ENCODE data around the gene STAC. TPM values are rescaled to one million over a fixed set of nuclear protein-coding genes. Genes with fewer than 3 reads are reported as not detected.

STAC gene
- total RNA-seq, 1 donor from 2014 or later = 0.09 TPM

DNA sequence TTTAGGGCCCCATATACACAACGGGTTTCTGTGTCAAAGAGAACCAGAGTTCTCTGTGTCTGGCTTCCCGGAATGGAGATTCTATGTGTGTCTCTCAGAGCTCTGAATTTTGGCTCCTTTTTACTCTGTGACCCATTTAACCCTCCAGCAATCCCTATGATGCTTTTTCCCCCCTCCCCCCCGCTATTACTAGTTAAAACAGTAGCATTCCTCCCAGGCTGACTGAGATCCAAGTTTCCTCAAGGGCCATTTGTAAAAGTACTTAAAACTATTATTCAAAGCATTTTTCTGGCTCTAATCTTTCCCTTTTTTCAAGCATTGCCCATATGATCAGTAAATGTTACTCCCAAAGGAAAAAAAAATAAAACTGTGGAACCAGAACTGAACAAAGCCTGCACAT lies 6.6 kb upstream of the STAC start:
- H3K36me3 Mint-ChIP-seq (ENCODE audit: low read depth) = no peaks in the 10 kb centered on the region
- no peaks in the 10 kb centered on the region for H3K4me1 Mint-ChIP-seq
- no peak overlapping the region for H3K27ac Mint-ChIP-seq
- TF ChIP-seq, protein P1, sequence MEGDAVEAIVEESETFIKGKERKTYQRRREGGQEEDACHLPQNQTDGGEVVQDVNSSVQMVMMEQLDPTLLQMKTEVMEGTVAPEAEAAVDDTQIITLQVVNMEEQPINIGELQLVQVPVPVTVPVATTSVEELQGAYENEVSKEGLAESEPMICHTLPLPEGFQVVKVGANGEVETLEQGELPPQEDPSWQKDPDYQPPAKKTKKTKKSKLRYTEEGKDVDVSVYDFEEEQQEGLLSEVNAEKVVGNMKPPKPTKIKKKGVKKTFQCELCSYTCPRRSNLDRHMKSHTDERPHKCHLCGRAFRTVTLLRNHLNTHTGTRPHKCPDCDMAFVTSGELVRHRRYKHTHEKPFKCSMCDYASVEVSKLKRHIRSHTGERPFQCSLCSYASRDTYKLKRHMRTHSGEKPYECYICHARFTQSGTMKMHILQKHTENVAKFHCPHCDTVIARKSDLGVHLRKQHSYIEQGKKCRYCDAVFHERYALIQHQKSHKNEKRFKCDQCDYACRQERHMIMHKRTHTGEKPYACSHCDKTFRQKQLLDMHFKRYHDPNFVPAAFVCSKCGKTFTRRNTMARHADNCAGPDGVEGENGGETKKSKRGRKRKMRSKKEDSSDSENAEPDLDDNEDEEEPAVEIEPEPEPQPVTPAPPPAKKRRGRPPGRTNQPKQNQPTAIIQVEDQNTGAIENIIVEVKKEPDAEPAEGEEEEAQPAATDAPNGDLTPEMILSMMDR (IDR thresholded peaks at IDR 0.05) = no peak
- POLR2A ChIA-PET = no interaction called here
- intact Hi-C loops (cut with micrococcal nuclease) = no loop called here
- ATAC-seq (ENCODE audit: low read depth) (no peak), DNase-seq (no peak)
- no peaks in the 10 kb centered on the region for H3K9me3 Mint-ChIP-seq
- CTCF ChIA-PET = no interaction called here
- H3K27me3 Mint-ChIP-seq = peaks cover 9% of the 10 kb centered on the region
- H3K4me3 Mint-ChIP-seq = no peak overlapping the region

- DNase-seq (no peak), ATAC-seq (ENCODE audit: low read depth) (no peak)
- ChIA-PET POLR2A (no interaction called here), CTCF (no interaction called here)
- no peak overlapping the region for H3K27ac Mint-ChIP-seq
- peaks cover 28% of the 10 kb centered on the region for H3K27me3 Mint-ChIP-seq
- intact Hi-C loops (cut with micrococcal nuclease) = no loop called here
- H3K36me3 Mint-ChIP-seq (ENCODE audit: low read depth) = no peaks in the 10 kb centered on the region
- H3K4me3 Mint-ChIP-seq = no peak overlapping the region
- H3K4me1 Mint-ChIP-seq = peaks cover 5% of the 10 kb centered on the region
- no peaks in the 10 kb centered on the region for H3K9me3 Mint-ChIP-seq
- TF ChIP-seq, protein P1 (IDR thresholded peaks at IDR 0.05) = no peak
Observed at GRCh38 chr3:36379872-36380220, 458 bp upstream of the STAC start.

GRCh38 chr3:36381311-36381956 lies 1.1 kb downstream of the STAC start:
- Mint-ChIP-seq H3K9me3 (no peaks in the 10 kb centered on the region), H3K36me3 (ENCODE audit: low read depth) (no peaks in the 10 kb centered on the region), H3K27me3 (peaks cover 26% of the 10 kb centered on the region), H3K4me3 (no peak overlapping the region), H3K4me1 (peaks cover 5% of the 10 kb centered on the region), H3K27ac (no peak overlapping the region)
- ChIA-PET POLR2A (no interaction called here), CTCF (no interaction called here)
- DNase-seq = no peak
- intact Hi-C loops (cut with micrococcal nuclease) = no loop called here
- TF ChIP-seq, protein P1 (IDR thresholded peaks at IDR 0.05) = no peak
- ATAC-seq (ENCODE audit: low read depth) = no peak

DNA sequence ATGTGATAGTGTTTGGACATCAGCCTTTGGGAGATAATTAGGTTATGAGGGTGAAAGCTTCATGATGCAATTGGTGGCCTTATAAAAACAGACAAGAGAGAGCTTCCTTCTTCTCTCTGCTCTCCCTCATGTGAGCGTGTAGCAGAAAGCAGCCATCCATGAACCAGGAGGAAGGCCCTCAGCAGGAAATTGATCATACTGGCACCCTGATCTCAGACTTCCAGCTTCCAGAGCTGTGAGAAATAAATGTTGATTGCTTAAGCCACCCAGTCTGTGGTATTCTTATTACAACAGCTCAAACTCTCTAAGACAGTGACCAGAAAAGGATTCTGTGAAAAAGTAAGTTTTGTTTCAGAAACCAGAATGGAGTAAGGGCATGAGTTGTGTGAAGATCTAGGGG lies 13.3 kb downstream of the STAC start:
- TF ChIP-seq, protein P1 (IDR thresholded peaks at IDR 0.05) = no peak
- CTCF ChIA-PET = no interaction called here

GRCh38 chr3:36394176-36394575 lies 13.9 kb downstream of the STAC start:
- intact Hi-C loops (cut with micrococcal nuclease) = no loop called here
- Mint-ChIP-seq H3K27me3 (peaks cover 11% of the 10 kb centered on the region), H3K4me3 (no peak overlapping the region), H3K36me3 (ENCODE audit: low read depth) (no peaks in the 10 kb centered on the region), H3K27ac (no peak overlapping the region), H3K9me3 (no peaks in the 10 kb centered on the region), H3K4me1 (no peaks in the 10 kb centered on the region)
- DNase-seq = no peak
- no peak for ATAC-seq (ENCODE audit: low read depth)
- TF ChIP-seq, protein P1 (IDR thresholded peaks at IDR 0.05) = no peak
- ChIA-PET CTCF (no interaction called here), POLR2A (no interaction called here)

More for the DNA sequence above, 13.3 kb downstream of the STAC start:
- POLR2A ChIA-PET = no interaction called here
- DNase-seq (no peak), ATAC-seq (ENCODE audit: low read depth) (no peak)
- intact Hi-C loops (cut with micrococcal nuclease) = no loop called here
- peaks cover 11% of the 10 kb centered on the region for H3K27me3 Mint-ChIP-seq
- no peaks in the 10 kb centered on the region for H3K9me3 Mint-ChIP-seq
- H3K36me3 Mint-ChIP-seq (ENCODE audit: low read depth) = no peaks in the 10 kb centered on the region
- H3K27ac Mint-ChIP-seq = no peak overlapping the region
- H3K4me3 Mint-ChIP-seq = no peak overlapping the region
- H3K4me1 Mint-ChIP-seq = no peaks in the 10 kb centered on the region
